K562 (cell line): ENCODE measurements around the gene TAL1. TPM values are rescaled to one million over a fixed set of nuclear protein-coding genes. Genes with fewer than 3 reads are reported as not detected.
A peak's percentile ranks its signal among the peaks of the same experiment; 100 is the strongest.

ENCODE experiments used
- ADNP ChIP-seq: fragments of 200-800 bp; sonication (Bioruptor generic); IDR thresholded peaks from 2 replicates; pipeline ENCODE4 v1.6.1; 2016; ENCODE audit warnings: missing genetic modification characterization, missing compliant biosample characterization
- CBX8 ChIP-seq: fragments of 200-600 bp; sonication (generic); IDR thresholded peaks from 2 replicates; pipeline ENCODE4 v1.6.1; 2012; ENCODE audit warnings: borderline replicate concordance, mixed run types, low read depth, mild to moderate bottlenecking, moderate library complexity, mixed read lengths, low read length, control low read depth, inconsistent platforms; ENCODE audit not compliant: poor library complexity, severe bottlenecking; ENCODE audit errors: extremely low read depth
- FIP1L1 ChIP-seq: fragments of 200-400 bp; formaldehyde crosslinking; IDR thresholded peaks from 2 replicates; pipeline ENCODE4 v1.6.1; 2018; ENCODE audit warnings: mild to moderate bottlenecking, low read depth, low read length; ENCODE audit not compliant: poor library complexity, severe bottlenecking
- KDM1A ChIP-seq, 2 experiments: fragments of 450-650 bp; IDR thresholded peaks; 2 replicates each; pipeline ENCODE4 v1.6.1; 2016; ENCODE audit warnings: mild to moderate bottlenecking in 2 of 2
- NUFIP1 ChIP-seq: fragments of 450-650 bp; IDR thresholded peaks from 2 replicates; pipeline ENCODE4 v1.6.1; 2018; ENCODE audit not compliant: partially characterized antibody
- PHB2 ChIP-seq: fragments of 450-650 bp; IDR thresholded peaks from 2 replicates; pipeline ENCODE4 v1.6.1; 2017; ENCODE audit warnings: low read depth
- RBM14 ChIP-seq: fragments of 200-400 bp; formaldehyde crosslinking; IDR thresholded peaks from 2 replicates; pipeline ENCODE4 v1.6.1; 2018; ENCODE audit warnings: low read depth, mild to moderate bottlenecking, low read length, moderate library complexity, borderline replicate concordance; ENCODE audit not compliant: insufficient read depth
- SREBF2 ChIP-seq: sonication (generic); formaldehyde crosslinking; IDR thresholded peaks from 2 replicates; pipeline ENCODE4 v1.4.0; 2020; ENCODE audit warnings: mild to moderate bottlenecking, missing genetic modification reagents
- SRSF9 ChIP-seq: fragments of 200-400 bp; formaldehyde crosslinking; IDR thresholded peaks from 2 replicates; pipeline ENCODE4 v1.6.1; 2017; ENCODE audit warnings: low read depth, low read length, borderline replicate concordance
- TAF7 ChIP-seq: fragments of 450-650 bp; IDR thresholded peaks from 2 replicates; pipeline ENCODE4 v1.6.1; 2016; ENCODE audit warnings: missing genetic modification characterization, missing compliant biosample characterization
- ZNF133 ChIP-seq: fragments of 250-450 bp; sonication (Bioruptor Pico); IDR thresholded peaks from 2 replicates; pipeline ENCODE4 v1.4.0; 2020; ENCODE audit warnings: mild to moderate bottlenecking
- polyA plus RNA-seq, 8 experiments: library from polyadenylated mRNA; depleted of rRNA in 4 of 8; stranded (reverse) in 5 of 8; unstranded in 3 of 8; fragments of >200 nt; fragmentation: Nextera tagmentation in 2 of 8; fragmentation: Illumina TruSeq in 1 of 8; extraction: Ambion mirVana in 2 of 8; extraction: Trizol in 1 of 8; gene quantifications; 2 replicates each; pipeline versions ENCODE4 v1.2.1 to v1.2.3, GENCODE V29; 2011 to 2014; ENCODE audit warnings: inconsistent platforms in 1 of 8, missing spikeins in 1 of 8
- total RNA-seq, 7 experiments: library from RNA; depleted of rRNA in 6 of 7; stranded (reverse); fragments of >200 nt in 6 of 7; fragmentation: Illumina TruSeq in 2 of 7; extraction: Trizol in 2 of 7; gene quantifications; 2 replicates each; pipeline versions ENCODE4 v1.2.1 to v1.2.3, GENCODE V29; 2011 to 2021; ENCODE audit warnings: low replicate concordance in 1 of 7
- TF ChIP-seq, protein P1 (sequence below): fragments of 450-650 bp; formaldehyde crosslinking; IDR thresholded peaks from 2 replicates; pipeline ENCODE4 v1.4.0; 2020; ENCODE audit warnings: mild to moderate bottlenecking, mixed read lengths
- TF ChIP-seq, protein P2 (sequence below): fragments of 450-650 bp; IDR thresholded peaks from 2 replicates; pipeline ENCODE4 v1.6.1; 2016; ENCODE audit warnings: mild to moderate bottlenecking
- TF ChIP-seq, protein P3 (sequence below): sonication (generic); formaldehyde crosslinking; IDR thresholded peaks from 2 replicates; pipeline ENCODE4 v1.5.0; 2020; ENCODE audit warnings: missing genetic modification reagents
- TF ChIP-seq, protein P4 (sequence below): fragments of 450-650 bp; IDR thresholded peaks from 2 replicates; pipeline ENCODE4 v1.6.1; 2014; ENCODE audit warnings: low read depth, mild to moderate bottlenecking, moderate library complexity, borderline replicate concordance
- TF ChIP-seq, protein P5 (sequence below): fragments of 450-650 bp; formaldehyde crosslinking; IDR thresholded peaks from 2 replicates; pipeline ENCODE4 v1.4.0; 2022; ENCODE audit warnings: missing genetic modification characterization

TAL1 gene
- total and polyA plus RNA-seq, 9 of the 15 experiments (the other 6 are each of a cell fraction or from before 2014, with no cell fraction given) = 18.5 to 106 (median 59.7) TPM

DNA sequence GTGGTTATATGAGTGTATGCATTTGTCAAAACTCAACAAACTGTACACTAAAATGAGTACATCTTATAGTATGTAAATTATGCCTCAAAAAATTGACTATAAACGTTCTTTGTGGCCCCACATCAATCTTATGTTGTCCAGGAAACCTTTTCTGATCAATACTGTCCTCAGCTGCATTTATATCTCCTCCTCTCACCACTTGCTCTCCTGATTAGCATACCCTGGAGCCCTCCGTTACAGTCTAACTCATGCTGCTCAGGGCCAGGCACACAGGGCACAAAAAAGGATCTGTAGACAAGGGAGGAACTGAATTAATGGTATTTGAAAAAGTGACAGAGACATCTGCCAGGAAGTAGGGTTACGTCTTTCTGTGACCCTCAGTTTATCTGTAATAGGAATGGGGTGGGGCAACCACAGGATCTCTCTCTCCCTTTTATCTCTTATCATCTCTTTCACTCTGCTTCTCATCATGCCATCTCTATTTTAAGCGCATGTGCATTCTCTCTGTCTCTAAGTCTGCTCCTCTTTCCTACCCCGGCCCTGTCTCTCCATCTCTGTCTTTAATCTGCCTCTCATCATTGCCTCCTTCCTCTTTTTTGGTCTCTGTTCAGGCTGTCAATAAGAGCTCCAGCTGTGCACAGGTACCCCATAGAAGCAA lies 7.0 kb upstream of the TAL1 start (continued):
- TF ChIP-seq SREBF2 (CRISPR knock-in tag) = peak; percentile 38; the same call in 1 of the 2 replicates
- TF ChIP-seq, protein P1, sequence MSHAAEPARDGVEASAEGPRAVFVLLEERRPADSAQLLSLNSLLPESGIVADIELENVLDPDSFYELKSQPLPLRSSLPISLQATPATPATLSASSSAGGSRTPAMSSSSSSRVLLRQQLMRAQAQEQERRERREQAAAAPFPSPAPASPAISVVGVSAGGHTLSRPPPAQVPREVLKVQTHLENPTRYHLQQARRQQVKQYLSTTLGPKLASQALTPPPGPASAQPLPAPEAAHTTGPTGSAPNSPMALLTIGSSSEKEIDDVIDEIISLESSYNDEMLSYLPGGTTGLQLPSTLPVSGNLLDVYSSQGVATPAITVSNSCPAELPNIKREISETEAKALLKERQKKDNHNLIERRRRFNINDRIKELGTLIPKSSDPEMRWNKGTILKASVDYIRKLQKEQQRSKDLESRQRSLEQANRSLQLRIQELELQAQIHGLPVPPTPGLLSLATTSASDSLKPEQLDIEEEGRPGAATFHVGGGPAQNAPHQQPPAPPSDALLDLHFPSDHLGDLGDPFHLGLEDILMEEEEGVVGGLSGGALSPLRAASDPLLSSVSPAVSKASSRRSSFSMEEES (CRISPR knock-in tag) = no peak
- no peak for TF ChIP-seq SRSF9
- TF ChIP-seq, protein P2, sequence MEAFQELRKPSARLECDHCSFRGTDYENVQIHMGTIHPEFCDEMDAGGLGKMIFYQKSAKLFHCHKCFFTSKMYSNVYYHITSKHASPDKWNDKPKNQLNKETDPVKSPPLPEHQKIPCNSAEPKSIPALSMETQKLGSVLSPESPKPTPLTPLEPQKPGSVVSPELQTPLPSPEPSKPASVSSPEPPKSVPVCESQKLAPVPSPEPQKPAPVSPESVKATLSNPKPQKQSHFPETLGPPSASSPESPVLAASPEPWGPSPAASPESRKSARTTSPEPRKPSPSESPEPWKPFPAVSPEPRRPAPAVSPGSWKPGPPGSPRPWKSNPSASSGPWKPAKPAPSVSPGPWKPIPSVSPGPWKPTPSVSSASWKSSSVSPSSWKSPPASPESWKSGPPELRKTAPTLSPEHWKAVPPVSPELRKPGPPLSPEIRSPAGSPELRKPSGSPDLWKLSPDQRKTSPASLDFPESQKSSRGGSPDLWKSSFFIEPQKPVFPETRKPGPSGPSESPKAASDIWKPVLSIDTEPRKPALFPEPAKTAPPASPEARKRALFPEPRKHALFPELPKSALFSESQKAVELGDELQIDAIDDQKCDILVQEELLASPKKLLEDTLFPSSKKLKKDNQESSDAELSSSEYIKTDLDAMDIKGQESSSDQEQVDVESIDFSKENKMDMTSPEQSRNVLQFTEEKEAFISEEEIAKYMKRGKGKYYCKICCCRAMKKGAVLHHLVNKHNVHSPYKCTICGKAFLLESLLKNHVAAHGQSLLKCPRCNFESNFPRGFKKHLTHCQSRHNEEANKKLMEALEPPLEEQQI = no peak
- TF ChIP-seq, protein P3, sequence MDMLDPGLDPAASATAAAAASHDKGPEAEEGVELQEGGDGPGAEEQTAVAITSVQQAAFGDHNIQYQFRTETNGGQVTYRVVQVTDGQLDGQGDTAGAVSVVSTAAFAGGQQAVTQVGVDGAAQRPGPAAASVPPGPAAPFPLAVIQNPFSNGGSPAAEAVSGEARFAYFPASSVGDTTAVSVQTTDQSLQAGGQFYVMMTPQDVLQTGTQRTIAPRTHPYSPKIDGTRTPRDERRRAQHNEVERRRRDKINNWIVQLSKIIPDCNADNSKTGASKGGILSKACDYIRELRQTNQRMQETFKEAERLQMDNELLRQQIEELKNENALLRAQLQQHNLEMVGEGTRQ (CRISPR knock-in tag) = no peak
- no peak for TF ChIP-seq NUFIP1
- no peak for TF ChIP-seq ZNF133 (CRISPR knock-in tag)
- TF ChIP-seq, protein P4, sequence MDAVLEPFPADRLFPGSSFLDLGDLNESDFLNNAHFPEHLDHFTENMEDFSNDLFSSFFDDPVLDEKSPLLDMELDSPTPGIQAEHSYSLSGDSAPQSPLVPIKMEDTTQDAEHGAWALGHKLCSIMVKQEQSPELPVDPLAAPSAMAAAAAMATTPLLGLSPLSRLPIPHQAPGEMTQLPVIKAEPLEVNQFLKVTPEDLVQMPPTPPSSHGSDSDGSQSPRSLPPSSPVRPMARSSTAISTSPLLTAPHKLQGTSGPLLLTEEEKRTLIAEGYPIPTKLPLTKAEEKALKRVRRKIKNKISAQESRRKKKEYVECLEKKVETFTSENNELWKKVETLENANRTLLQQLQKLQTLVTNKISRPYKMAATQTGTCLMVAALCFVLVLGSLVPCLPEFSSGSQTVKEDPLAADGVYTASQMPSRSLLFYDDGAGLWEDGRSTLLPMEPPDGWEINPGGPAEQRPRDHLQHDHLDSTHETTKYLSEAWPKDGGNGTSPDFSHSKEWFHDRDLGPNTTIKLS = no peak
- TF ChIP-seq, protein P5, sequence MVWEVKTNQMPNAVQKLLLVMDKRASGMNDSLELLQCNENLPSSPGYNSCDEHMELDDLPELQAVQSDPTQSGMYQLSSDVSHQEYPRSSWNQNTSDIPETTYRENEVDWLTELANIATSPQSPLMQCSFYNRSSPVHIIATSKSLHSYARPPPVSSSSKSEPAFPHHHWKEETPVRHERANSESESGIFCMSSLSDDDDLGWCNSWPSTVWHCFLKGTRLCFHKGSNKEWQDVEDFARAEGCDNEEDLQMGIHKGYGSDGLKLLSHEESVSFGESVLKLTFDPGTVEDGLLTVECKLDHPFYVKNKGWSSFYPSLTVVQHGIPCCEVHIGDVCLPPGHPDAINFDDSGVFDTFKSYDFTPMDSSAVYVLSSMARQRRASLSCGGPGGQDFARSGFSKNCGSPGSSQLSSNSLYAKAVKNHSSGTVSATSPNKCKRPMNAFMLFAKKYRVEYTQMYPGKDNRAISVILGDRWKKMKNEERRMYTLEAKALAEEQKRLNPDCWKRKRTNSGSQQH (CRISPR knock-in tag) = no peak
- no peak for TF ChIP-seq TAF7 (tag)
- TF ChIP-seq KDM1A (IDR thresholded peaks at IDR 0.05) = peak; percentile 78
- TF ChIP-seq FIP1L1 = no peak
- TF ChIP-seq CBX8 = no peak
- no peak for TF ChIP-seq PHB2
- TF ChIP-seq RBM14 = no peak
- TF ChIP-seq ADNP = peak; percentile 69
